HUES6 (cell line): ENCODE results near the gene C1orf210.

Source experiments
- H3K27ac ChIP-seq: 2 replicates; pipeline ENCODE4 v1.7.0; 2013; ENCODE audit warnings: low read depth, mild to moderate bottlenecking, low read length, inconsistent platforms
- H3K27me3 ChIP-seq: 2 replicates; pipeline ENCODE4 v1.6.1; 2013; ENCODE audit warnings: low read length; ENCODE audit not compliant: control insufficient read depth, insufficient read depth
- H3K36me3 ChIP-seq: 2 replicates; pipeline ENCODE4 v1.6.1; 2013; ENCODE audit warnings: low read length; ENCODE audit not compliant: control insufficient read depth, insufficient read depth
- H3K4me1 ChIP-seq: 2 replicates; pipeline ENCODE4 v1.6.1; 2013; ENCODE audit warnings: low read length; ENCODE audit not compliant: control insufficient read depth, insufficient read depth
- H3K4me3 ChIP-seq: 2 replicates; pipeline ENCODE4 v1.5.1; 2013; ENCODE audit warnings: low read depth, low read length
- H3K9ac ChIP-seq: one replicate; pipeline ENCODE4 v1.6.1; 2013; ENCODE audit warnings: mild to moderate bottlenecking, low read length
- H3K9me3 ChIP-seq: 2 replicates; pipeline ENCODE4 v1.6.1; 2013; ENCODE audit warnings: low read depth, low read length; ENCODE audit not compliant: control insufficient read depth, insufficient read depth

Gene C1orf210

DNA sequence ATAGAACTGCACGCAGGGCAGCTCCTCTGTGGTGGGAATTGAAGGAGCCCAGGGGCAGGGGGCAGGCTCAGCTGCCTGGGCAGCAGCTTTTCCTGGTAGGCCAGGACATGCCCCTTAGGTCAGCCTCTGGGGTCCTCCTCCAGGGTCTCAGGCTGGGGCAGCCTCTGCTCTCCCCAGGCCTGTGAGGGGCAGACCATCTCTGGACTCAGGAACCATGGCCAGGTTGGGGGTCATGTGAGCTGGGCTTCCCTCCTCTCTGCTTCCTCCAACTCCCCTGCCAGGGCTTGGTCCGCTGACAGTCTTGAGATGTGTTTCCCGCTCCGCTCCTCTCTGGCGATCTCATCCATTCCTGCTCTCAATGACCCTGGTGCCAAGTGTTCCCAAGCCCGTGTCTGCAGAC lies 5.7 kb downstream of the C1orf210 start:
- Histone ChIP-seq H3K27me3 (no peaks in the 10 kb centered on the region), H3K4me3 (no peak overlapping the region), H3K9ac (no peak overlapping the region), H3K27ac (no peak overlapping the region), H3K9me3 (no peaks in the 10 kb centered on the region), H3K4me1 (peaks cover 6% of the 10 kb centered on the region; the same call in 1 of the 2 replicates), H3K36me3 (no peaks in the 10 kb centered on the region)

DNA sequence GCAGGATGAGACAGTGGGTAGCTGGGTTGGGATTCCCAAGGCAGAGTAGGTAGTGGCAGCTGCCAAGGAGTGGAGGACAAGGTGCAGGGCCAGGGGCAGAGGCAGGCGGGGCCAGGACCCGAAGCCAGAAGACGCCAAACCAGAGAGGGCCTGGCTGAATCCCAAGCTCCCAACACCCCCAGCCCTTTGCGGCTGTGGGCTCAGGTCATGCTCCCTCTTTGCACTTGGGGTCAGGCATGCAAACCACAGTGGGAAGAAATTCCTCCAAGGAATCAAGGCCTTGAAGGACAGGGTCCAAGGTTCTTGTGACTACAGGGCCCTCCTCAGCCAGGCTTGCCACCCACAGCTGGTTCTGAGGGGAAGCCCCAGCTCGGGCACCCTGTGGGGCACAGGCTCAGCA lies 6.2 kb downstream of the C1orf210 start:
- H3K4me1 ChIP-seq: peaks cover 6% of the 10 kb centered on the region; the same call in 1 of the 2 replicates
- H3K9ac ChIP-seq: no peak overlapping the region
- H3K4me3 ChIP-seq: no peak overlapping the region
- no peaks in the 10 kb centered on the region for H3K9me3 ChIP-seq
- H3K27ac ChIP-seq: no peak overlapping the region
- H3K36me3 ChIP-seq: no peaks in the 10 kb centered on the region
- no peaks in the 10 kb centered on the region for H3K27me3 ChIP-seq

DNA sequence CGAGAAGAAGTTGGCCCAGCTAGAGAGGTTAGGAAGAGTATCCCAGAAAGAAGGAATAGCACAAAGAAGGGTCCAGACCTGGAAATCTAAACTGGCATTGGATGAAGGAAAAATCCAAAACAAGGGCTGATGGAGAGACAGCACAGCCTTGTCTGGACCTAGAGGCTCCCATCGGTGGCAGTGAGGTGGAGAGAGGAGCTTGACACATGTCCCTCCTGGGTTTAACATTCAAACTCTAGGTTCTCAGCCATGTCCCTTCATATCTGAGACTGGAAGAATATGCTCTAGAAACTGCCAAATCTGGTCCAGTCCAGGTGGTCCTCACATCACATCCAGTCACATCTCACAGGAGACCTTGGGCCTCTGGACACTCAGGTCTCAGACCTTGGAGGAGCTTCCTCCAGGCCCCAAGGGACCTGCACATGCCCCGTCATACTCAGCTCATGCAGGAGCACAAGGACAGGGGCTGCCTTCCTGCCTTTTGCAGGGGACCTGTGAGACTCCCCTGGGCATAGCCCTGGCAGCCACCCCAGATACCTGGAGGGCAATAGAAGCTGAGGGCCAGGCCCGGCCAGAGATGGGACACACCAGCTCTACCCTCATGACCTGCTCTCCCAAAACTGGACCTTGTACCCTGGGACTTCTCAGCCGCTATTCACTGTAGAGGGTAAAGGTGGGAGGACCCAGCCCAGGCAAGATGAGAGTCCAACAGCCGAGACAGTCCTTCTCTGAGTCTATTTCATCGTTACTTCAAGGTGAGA lies 8.1 kb downstream of the C1orf210 start:
- Histone ChIP-seq H3K4me3 (no peak overlapping the region), H3K9ac (no peak overlapping the region), H3K27me3 (no peaks in the 10 kb centered on the region), H3K4me1 (peaks cover 8% of the 10 kb centered on the region; the same call in 1 of the 2 replicates), H3K36me3 (peaks cover 7% of the 10 kb centered on the region), H3K9me3 (no peaks in the 10 kb centered on the region), H3K27ac (no peak overlapping the region)

DNA sequence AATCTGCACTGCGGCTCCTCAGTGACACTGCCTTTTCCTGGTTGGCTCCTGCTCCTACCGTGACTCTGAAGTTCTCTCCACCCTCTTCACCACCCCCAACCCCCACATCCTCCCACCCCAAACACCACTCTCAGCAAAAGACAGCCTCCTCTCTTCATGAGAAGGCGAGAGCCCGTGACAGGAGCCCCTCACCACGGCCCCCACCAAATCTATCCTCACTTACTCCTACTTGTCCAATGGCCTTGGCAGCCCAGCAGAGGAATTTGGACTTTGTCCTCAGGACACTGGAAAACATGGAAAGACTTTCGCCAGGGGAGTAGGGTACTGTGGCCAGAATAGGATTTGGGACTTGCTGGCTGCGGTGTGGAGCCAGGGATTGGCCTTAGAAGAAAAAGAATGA lies 8.7 kb downstream of the C1orf210 start:
- Histone ChIP-seq H3K4me1 (peaks cover 11% of the 10 kb centered on the region), H3K27me3 (no peaks in the 10 kb centered on the region), H3K9me3 (no peaks in the 10 kb centered on the region), H3K27ac (no peak overlapping the region), H3K36me3 (peaks cover 7% of the 10 kb centered on the region), H3K4me3 (no peak overlapping the region), H3K9ac (no peak overlapping the region)

DNA sequence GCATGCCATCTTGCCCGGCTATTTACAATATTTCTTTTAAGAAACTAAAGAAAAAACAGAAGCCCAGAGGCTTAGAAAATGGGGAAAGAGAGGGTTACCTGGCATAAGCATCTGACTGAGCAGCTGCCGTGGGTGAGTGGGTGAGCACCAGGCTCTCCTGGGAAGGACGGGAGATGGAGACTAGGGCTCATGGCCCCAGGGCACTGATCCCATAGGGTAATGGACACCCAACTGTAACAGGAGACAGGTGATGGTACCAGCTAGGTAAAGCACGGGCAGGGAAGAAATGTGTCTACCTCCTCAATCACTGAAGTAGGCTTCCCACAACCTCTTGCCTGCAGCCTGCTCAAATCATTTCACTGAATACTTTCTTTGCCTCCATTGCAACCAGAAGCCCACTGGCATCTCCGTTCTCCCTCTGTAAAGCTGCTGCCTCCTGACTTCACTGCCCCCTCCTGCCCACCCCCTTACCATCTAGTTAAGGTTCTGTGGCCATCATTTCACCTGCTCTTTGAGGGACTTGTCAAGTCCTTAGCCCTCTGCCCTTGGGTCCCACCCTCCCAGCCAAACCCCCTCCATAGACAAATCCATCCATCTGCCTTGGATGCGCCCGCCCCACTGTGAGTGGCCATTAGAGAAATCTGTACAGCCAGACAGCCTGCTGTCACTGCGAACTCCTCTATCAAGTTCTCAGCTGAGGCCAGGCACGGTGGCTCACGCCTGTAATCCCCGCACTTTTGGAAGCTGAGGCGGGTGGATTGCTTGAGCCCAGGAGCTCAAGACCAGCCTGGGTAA lies 9.4 kb downstream of the C1orf210 start:
- peaks cover 7% of the 10 kb centered on the region for H3K36me3 ChIP-seq
- no peak overlapping the region for H3K4me3 ChIP-seq
- H3K27ac ChIP-seq: no peak overlapping the region
- no peaks in the 10 kb centered on the region for H3K9me3 ChIP-seq
- no peak overlapping the region for H3K9ac ChIP-seq
- H3K27me3 ChIP-seq: no peaks in the 10 kb centered on the region
- H3K4me1 ChIP-seq: peaks cover 18% of the 10 kb centered on the region

DNA sequence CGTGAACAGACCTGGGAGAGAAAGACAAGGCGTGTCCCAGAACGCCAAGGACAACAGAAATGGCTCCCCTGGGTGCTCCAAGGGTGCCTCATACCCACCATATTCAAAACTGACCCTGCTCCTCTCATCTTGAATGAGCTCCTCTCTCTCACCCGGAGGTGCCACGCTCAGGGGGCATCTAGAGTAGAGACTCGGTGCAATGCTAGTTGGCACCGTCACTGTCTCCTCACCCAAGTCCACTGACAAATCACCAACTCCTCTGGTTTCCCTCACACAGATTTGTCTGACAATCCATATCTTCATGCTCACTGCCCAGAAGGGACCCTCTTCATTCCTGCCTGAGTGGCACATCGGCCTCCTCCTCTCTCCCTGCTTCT lies 10.6 kb downstream of the C1orf210 start:
- peaks cover 24% of the 10 kb centered on the region for H3K4me1 ChIP-seq
- no peak overlapping the region for H3K27ac ChIP-seq
- no peak overlapping the region for H3K9ac ChIP-seq
- peaks cover 7% of the 10 kb centered on the region for H3K36me3 ChIP-seq
- no peaks in the 10 kb centered on the region for H3K27me3 ChIP-seq
- no peaks in the 10 kb centered on the region for H3K9me3 ChIP-seq
- no peak overlapping the region for H3K4me3 ChIP-seq

DNA sequence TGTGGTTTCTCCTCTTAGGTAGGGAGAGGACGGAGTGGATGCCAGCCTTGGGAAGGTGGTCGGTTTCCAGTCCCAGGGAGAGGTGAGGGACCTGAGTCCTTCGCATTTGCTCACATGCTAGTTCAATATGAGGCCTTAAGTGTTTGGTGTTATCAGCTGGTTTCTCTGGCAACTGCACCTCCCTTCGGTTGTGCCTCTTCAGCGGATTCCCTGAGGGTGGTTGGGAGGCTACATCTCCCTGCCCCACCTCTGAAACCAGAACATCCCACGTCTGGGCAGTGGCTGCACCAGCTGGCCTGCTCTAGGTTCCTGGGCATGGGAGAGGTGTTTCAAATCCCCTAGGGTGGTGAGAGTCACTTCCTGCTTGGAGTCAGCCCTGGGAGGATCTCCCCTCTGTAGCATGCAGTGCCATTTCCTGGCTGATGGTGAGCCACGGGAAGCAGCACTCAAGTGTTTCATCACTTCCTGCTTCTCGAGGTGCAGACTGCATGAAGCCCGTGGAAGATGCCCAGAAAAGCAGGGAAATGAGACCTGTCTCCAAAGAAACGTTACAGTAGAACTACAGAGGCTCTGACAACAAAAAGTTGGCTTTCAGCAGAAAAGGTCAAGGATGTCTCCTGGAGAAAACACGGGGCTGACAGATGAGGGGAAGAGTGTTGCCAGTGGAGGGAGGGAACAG lies 11.1 kb downstream of the C1orf210 start:
- Histone ChIP-seq H3K36me3 (peaks cover 7% of the 10 kb centered on the region), H3K9ac (no peak overlapping the region), H3K4me3 (no peak overlapping the region), H3K27me3 (no peaks in the 10 kb centered on the region), H3K27ac (no peak overlapping the region), H3K9me3 (no peaks in the 10 kb centered on the region), H3K4me1 (peaks cover 29% of the 10 kb centered on the region)

DNA sequence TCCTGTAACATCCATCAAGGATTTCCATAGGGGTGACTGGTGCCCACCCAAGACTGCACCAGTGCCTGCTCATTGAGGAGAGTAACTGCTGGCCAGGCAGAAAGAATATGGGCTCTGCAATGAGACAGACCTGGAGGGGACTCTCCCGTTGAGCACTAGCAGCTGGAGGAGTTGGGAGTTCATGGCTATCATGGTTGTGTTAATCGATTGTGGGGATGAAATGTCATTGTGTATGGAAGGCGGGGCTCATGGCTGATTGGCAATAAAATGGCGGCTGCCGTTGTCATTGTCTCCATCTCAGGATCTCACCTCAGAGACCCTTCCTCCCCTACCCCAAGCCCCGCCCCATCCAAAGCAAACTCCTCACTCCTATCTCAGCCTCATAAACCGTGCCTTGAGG lies 11.7 kb downstream of the C1orf210 start:
- Histone ChIP-seq H3K4me1 (peaks cover 31% of the 10 kb centered on the region), H3K4me3 (no peak overlapping the region), H3K9ac (no peak overlapping the region), H3K36me3 (peaks cover 7% of the 10 kb centered on the region), H3K9me3 (no peaks in the 10 kb centered on the region), H3K27me3 (no peaks in the 10 kb centered on the region), H3K27ac (no peak overlapping the region)

DNA sequence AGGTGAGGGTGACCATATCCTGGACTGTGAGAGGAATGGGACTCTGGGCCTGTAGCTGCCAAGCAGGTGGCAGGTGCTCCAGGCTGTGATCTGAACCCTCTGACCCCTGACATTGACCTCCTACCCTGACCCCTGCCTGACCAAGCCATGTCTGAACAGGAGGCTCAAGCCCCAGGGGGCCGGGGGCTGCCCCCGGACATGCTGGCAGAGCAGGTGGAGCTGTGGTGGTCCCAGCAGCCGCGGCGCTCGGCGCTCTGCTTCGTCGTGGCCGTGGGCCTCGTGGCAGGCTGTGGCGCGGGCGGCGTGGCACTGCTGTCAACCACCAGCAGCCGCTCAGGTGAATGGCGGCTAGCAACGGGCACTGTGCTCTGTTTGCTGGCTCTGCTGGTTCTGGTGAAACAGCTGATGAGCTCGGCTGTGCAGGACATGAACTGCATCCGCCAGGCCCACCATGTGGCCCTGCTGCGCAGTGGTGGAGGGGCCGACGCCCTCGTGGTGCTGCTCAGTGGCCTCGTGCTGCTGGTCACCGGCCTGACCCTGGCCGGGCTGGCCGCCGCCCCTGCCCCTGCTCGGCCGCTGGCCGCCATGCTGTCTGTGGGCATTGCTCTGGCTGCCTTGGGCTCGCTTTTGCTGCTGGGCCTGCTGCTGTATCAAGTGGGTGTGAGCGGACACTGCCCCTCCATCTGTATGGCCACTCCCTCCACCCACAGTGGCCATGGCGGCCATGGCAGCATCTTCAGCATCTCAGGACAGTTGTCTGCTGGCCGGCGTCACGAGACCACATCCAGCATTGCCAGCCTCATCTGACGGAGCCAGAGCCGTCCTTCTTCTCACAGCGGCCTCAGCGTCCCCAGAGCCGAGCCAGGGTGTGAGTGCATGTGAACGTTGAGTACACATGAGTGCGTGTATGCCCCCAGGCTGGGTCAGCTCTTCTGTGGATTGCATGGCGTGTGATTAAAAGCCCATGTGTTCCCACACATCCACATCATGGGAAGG lies 12.5 kb downstream of the C1orf210 start:
- H3K4me3 ChIP-seq: no peak overlapping the region
- H3K36me3 ChIP-seq: peaks cover 7% of the 10 kb centered on the region

DNA sequence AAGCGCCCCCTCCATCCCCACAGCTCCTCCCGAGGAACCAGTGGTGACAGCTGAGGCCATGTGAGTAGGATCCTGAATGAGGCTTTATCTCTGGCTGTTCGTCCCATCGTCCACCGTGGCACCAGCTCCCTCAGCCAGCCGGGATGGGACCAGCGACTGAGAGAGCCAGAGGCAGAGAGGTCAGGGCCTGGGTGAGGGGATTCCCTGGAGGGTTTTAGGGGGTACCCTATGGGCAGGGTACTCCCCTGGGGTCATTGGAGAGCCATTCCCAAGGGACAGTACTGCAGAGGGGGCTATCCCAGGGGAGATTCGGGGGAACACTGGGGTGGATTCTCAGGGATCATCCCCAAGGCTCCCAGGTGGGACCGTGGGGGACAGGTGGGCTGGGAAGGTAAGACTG lies 13.2 kb downstream of the C1orf210 start:
- H3K4me1 ChIP-seq: peaks cover 31% of the 10 kb centered on the region
- H3K27me3 ChIP-seq: no peaks in the 10 kb centered on the region
- no peak overlapping the region for H3K9ac ChIP-seq
- no peak overlapping the region for H3K27ac ChIP-seq
- H3K36me3 ChIP-seq: peaks cover 7% of the 10 kb centered on the region
- no peaks in the 10 kb centered on the region for H3K9me3 ChIP-seq
- H3K4me3 ChIP-seq: no peak overlapping the region

More for the DNA sequence above, 12.5 kb downstream of the C1orf210 start:
- H3K9me3 ChIP-seq: no peaks in the 10 kb centered on the region
- peaks cover 31% of the 10 kb centered on the region for H3K4me1 ChIP-seq
- no peak overlapping the region for H3K9ac ChIP-seq
- no peaks in the 10 kb centered on the region for H3K27me3 ChIP-seq
- H3K27ac ChIP-seq: no peak overlapping the region
